DMS 273 (cell line): ENCODE results near the gene ERI3.

Experiments
- DNase-seq: peaks from one replicate; lab custom pipeline; 2025; ENCODE audit not compliant: unreplicated experiment; lab: John Stamatoyannopoulos, UW

ERI3 gene, protein sequence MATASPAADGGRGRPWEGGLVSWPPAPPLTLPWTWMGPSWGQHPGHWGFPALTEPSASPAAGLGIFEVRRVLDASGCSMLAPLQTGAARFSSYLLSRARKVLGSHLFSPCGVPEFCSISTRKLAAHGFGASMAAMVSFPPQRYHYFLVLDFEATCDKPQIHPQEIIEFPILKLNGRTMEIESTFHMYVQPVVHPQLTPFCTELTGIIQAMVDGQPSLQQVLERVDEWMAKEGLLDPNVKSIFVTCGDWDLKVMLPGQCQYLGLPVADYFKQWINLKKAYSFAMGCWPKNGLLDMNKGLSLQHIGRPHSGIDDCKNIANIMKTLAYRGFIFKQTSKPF

DNA sequence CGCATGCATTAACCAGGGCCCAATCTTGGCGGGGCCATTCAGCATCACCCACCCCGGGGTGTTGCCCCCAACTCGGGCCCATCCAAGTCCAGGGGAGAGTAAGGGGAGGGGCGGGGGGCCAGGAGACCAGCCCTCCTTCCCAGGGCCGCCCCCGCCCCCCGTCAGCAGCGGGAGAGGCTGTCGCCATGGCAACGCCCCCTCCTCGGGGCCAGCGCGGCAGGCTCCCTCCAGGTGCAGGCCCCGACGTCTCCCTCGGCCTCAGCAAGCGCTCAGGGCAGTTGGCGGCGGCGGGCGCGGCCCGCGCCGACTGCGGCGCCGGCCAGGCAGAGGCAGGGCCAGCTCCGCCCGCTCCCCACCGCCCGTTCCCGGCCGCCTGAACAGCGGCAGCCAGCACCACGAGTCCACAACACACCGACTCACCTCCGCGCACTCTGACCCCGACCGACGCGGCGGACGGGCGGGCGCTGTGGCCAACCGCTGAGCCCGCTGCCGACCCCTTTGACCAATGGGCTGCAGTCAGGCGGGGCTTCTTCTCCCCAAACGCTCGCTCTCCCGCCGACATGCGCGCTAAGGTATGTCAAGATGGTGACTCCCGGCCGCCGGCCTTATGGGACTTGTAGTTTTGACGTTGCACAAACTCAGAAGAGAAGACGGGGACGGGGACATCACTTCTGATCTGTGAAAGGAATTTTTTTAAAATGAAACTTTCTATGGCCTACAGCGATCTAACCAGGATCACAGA lies at the start of gene ERI3:
Gene ERI3 (minus strand): TSS at position 418 of the 742 bp plus-strand sequence. CDS start 231 bp downstream, at position 187.
- DNase-seq: peak; percentile 99

- DNase-seq: no peak
Observed at GRCh38 chr1:44401256-44402228, 46.5 kb upstream of the ERI3 start.

GRCh38 chr1:44390277-44390676 lies 35.2 kb upstream of the ERI3 start:
- no peak for DNase-seq

GRCh38 chr1:44389437-44389836 lies 34.4 kb upstream of the ERI3 start:
- DNase-seq: no peak

DNA sequence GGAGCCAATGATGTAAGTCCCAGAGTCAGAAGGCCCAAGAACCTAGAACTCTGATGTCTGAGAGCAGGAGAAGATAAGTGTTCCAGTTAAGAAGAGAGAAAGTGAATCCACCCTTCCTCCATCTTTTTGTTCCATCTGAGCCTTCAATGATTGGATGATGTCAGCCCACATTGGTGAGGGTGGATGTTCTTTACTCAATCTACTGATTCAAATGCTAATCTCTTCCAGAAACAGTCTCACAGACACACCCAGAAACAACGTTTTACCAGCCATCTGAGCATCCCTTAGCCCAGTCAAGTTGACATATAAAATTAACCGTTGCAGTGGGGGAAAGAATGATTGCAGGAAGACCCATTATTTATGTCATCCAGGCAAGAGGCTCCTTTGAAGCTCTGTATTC lies 33.5 kb upstream of the ERI3 start:
- DNase-seq: no peak

DNA sequence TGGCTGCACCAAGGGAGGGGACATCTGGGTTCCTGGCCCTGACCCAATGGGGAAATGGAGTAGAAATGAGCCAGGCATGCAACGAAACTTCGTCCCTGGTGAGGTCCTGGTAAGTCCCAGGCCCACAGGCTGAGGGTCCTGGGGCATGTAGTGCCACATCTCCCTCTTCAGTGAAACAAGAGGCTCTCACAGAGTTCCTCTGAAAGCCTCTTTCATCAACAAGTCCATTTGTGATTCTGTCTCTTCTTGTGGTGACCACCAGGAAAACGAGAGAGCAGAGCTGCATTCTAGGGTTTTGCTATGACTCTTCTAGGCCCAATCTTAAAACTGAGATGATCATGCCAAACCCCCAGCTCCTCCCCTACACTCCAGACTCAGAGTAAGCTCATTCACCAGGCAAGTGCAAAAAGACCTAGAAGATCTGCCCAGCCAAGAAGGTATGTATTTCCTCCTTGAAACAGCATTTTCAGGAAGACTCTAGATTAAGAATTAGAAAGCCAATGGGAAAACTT lies 25.7 kb upstream of the ERI3 start:
- DNase-seq: no peak

GRCh38 chr1:44377925-44378784 lies 23.1 kb upstream of the ERI3 start:
- peak; percentile 84 for DNase-seq

DNA sequence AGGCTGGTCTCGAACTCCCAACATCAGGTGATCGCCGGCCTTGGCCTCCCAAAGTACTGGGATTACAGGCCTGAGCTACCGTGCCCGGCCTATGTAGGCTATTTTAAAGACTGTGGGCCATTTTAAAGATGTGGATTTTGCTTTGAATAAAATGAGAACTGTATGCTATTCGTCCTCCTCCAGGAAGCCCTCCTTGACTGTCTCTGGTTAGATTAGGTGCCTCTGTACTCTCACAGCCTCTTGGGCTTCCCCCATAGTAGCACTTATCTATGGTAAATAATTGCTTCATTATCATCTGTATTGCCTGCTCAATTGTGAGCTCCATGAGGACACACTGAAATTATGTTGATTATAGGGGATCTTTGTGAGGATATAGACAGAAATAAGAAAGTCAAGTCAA lies 20.5 kb upstream of the ERI3 start:
- DNase-seq: no peak

GRCh38 chr1:44371206-44371605 lies 16.1 kb upstream of the ERI3 start:
- no peak for DNase-seq

DNA sequence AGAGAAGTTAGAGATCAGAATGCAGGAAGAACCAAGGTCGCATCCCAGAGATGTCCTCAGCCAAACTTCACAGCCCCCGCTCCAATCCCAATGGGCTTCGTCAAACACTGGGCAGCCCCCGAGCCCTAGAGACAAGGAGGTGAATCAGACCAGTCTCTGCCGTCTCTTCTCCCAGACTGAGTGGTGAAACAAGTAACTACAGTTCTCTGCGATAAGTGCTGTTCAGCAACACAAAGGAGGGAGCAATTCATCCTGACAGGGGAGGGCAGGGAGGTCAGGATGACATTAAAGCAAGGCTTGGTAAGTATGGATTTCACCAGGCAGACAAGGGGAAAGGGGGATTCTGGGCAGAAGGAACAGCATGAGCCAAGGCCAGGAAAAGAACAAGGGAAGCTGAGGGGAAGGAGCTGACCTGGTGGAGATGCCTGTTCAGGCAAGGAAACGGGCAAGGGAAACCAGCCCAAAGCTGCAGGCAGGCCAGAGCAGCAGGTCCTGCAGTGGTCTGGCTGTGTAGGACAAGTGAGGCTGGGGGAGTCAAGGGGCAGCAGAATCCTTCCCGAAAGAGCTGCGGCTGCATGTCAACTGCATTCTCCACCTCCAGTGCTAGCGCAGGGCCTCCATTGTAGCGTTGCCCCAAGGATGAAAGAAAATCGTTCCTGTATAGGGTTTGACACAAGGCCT lies 13.6 kb upstream of the ERI3 start:
- DNase-seq: no peak

DNA sequence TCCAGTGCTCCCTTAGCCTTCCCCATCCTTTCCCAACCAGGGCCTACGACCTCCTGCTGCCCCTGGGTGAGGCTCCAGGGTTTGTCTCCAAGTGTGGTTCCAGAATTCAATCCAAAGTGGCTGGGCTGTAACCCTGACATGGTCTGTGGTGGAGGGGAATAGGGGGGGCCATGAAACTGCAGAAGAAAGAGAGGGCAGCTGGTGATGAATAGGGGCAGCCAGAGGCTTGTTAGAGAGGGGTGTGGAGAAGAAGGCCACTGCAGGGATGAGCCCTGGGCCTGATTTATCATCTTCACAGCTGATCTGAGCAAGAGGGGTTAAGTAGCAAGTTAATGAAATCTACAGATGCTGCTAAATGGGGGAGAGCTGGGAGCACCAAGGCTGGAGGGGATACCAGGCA lies 12.9 kb upstream of the ERI3 start:
- no peak for DNase-seq

DNA sequence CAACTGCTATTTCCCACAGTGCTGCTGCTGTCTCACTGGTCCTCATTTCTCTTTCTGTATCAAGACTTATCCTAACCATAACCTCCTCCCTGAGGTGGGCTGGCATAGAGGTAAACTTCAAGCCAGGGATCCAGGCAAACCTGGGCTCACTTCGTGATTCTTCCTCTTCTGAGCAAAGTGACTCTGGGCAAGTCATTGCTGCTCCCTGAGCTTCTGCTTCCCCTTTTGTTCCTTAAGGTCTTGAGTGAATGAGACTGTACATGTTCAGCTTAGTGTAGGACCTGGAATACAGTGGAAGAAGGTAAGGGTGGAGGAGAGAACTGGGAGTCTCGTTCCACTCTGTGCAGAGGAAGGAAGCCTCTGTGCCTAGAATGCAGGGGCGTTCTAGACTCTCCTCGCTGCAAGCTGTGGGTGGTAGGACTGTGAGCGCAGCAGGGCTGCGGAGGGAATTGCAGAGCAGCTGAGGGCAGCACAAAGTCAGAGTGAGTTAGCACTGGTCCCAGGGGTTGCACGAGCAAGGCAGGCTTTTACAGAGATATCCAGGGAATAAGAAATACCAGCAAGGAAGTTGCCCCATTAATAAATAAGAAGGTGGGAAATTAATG lies 11.4 kb upstream of the ERI3 start:
- no peak for DNase-seq

DNA sequence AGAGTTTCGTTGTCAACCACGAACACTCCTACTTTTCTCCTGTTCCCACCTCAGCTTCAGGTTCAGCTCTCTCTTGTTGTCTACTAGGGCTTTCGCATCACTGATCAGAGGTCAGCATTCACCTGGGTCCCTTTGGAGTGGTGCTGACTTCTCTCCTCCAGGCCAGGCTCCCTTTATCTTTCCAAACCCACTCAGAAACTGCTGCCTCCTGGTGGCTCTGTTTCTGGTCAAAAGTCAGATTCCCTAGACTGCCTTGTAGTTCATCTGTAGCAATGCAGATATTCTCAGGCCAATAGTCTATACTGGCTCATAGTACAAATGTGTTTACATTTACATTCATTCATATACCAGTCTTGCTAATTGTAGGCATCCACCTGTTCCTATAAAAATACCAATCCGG lies 6.4 kb upstream of the ERI3 start:
- DNase-seq: peak; percentile 18

- no peak for DNase-seq
Observed at GRCh38 chr1:44359234-44359935, 4.3 kb upstream of the ERI3 start.

DNA sequence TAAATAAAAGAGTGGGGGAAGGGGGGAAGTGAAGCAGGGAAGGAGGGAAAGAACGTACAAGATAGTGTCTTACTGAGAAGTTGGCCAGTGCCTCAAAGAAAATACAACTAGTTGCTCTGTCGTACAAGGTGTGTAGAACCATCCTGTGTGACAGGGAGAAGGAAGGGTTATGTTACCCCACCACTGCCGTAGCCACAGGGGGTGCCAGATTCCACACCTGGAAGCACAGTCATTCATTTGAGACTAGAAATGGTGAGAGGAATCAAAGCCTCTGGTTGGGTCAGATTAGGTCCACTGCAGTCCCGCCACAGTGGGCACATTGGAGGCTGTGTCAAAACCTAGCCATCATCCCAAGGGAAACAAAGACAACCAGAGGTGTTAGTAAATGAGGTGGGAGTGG lies 2.7 kb upstream of the ERI3 start:
- DNase-seq: no peak

GRCh38 chr1:44355582-44356305 lies 687 bp upstream of the ERI3 start:
- peak; percentile 34 for DNase-seq

DNA sequence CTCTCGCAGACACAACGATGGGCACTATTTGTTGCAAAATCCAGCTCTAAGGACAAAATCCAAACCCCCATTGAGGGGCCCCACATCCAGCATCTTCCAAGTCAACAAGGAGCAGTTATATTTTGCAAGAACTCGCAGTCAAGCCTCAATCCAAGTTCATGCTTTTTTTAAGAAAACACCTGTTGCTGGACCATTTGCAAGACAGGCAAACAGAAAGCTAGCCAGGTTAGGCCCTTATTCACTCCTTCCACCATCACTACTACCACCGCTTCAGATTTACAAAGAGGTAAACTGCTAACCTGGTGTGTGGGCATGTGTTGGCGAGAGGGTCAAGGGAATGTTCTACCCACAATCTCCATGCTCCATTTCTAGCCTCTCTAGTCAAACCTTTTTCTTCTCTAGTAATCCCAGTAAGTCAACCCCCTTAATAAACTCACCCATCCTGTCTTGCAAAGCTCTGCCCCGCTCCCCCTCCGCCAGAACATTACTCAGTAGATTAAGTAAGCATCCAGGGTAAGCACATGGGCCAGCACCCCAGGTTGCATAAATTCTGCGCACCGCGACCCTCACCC lies 703 bp downstream of the ERI3 start:
- DNase-seq: no peak

- DNase-seq: no peak
Observed at GRCh38 chr1:44353604-44354003, 1.5 kb downstream of the ERI3 start.
